Mesothelial cell of epicardium (in vitro differentiated cells): ENCODE results near the gene CACNA1C. TPM values are rescaled to one million over a fixed set of nuclear protein-coding genes. Genes with fewer than 3 reads are reported as not detected.
"Not testable (repeated sequence)": the region's sequence is repeated elsewhere in the genome, so short reads cannot be mapped to it uniquely, and the experiment has no call there.

Experiments used
- DNase-seq, 2 experiments: peaks; one replicate each; pipeline ENCODE4 v3.0.0; 2021; ENCODE audit warnings: low spot score in 2 of 2; ENCODE audit not compliant: unreplicated experiment in 2 of 2
- H3K27ac Mint-ChIP-seq: 2 replicates; pipeline ENCODE4 v1.8.0; 2021; ENCODE audit warnings: mixed read lengths
- H3K27me3 Mint-ChIP-seq: 2 replicates; pipeline ENCODE4 v1.8.0; 2021; ENCODE audit warnings: low read depth, mixed read lengths
- H3K36me3 Mint-ChIP-seq: 2 replicates; pipeline ENCODE4 v1.8.0; 2021; ENCODE audit warnings: mixed read lengths
- H3K4me1 Mint-ChIP-seq: 2 replicates; pipeline ENCODE4 v1.8.0; 2021; ENCODE audit warnings: mixed read lengths
- H3K4me3 Mint-ChIP-seq: 2 replicates; pipeline ENCODE4 v1.8.0; 2021; ENCODE audit warnings: mild to moderate bottlenecking, moderate library complexity, mixed read lengths
- H3K9me3 Mint-ChIP-seq: 2 replicates; pipeline ENCODE4 v1.8.0; 2021; ENCODE audit warnings: mixed read lengths
- CTCF ChIP-seq: fragments of 200-600 bp; sonication (generic); IDR thresholded peaks from one replicate; pipeline ENCODE4 v1.5.0; 2021; ENCODE audit warnings: antibody characterized with exemption; ENCODE audit not compliant: unreplicated experiment
- total RNA-seq: library from RNA; stranded (reverse); gene quantifications from 3 replicates; pipeline ENCODE4 v1.2.1, GENCODE V29; 2021

CACNA1C gene
- total RNA-seq, 1 donor from 2014 or later, result 33.6 TPM

- no peak for DNase-seq
- Mint-ChIP-seq H3K9me3 (no peaks in the 10 kb centered on the region), H3K4me3 (no peak overlapping the region), H3K27me3 (no peaks in the 10 kb centered on the region), H3K27ac (no peak overlapping the region), H3K4me1 (no peaks in the 10 kb centered on the region), H3K36me3 (peaks cover 6% of the 10 kb centered on the region)
- no peak for TF ChIP-seq CTCF
Measured at GRCh38 chr12:2681450-2682205, 628.8 kb downstream of the CACNA1C start.

GRCh38 chr12:2682296-2683251 lies 629.8 kb downstream of the CACNA1C start:
- DNase-seq, result peak in 1 of 2 experiments; percentile 27
- Mint-ChIP-seq H3K9me3 (no peaks in the 10 kb centered on the region), H3K27ac (no peak overlapping the region), H3K36me3 (peaks cover 6% of the 10 kb centered on the region), H3K4me3 (no peak overlapping the region), H3K27me3 (no peaks in the 10 kb centered on the region), H3K4me1 (no peaks in the 10 kb centered on the region)
- TF ChIP-seq CTCF, result no peak

GRCh38 chr12:2683283-2684025 lies 630.7 kb downstream of the CACNA1C start:
- H3K36me3 Mint-ChIP-seq, result peaks cover 6% of the 10 kb centered on the region
- no peaks in the 10 kb centered on the region for H3K9me3 Mint-ChIP-seq
- no peak overlapping the region for H3K27ac Mint-ChIP-seq
- no peaks in the 10 kb centered on the region for H3K27me3 Mint-ChIP-seq
- no peak for TF ChIP-seq CTCF
- DNase-seq, result peak in 1 of 2 experiments; percentile 25
- peaks cover 3% of the 10 kb centered on the region for H3K4me1 Mint-ChIP-seq
- H3K4me3 Mint-ChIP-seq, result no peak overlapping the region

GRCh38 chr12:2684026-2684325 lies 631.2 kb downstream of the CACNA1C start:
- not testable (repeated sequence) for H3K9me3 Mint-ChIP-seq, H3K27ac Mint-ChIP-seq, H3K4me3 Mint-ChIP-seq, H3K36me3 Mint-ChIP-seq, H3K27me3 Mint-ChIP-seq, H3K4me1 Mint-ChIP-seq
- peak in 1 of 2 experiments; percentile 5 for DNase-seq

GRCh38 chr12:2685620-2686279 lies 633.0 kb downstream of the CACNA1C start:
- DNase-seq, H3K9me3 Mint-ChIP-seq, H3K36me3 Mint-ChIP-seq, H3K27me3 Mint-ChIP-seq, H3K4me3 Mint-ChIP-seq, H3K4me1 Mint-ChIP-seq, H3K27ac Mint-ChIP-seq: not testable (repeated sequence)

GRCh38 chr12:2686280-2686646 lies 633.5 kb downstream of the CACNA1C start:
- no peak overlapping the region for H3K4me3 Mint-ChIP-seq
- H3K9me3 Mint-ChIP-seq, result no peaks in the 10 kb centered on the region
- no peak for TF ChIP-seq CTCF
- H3K36me3 Mint-ChIP-seq, result peaks cover 2% of the 10 kb centered on the region
- peaks cover 9% of the 10 kb centered on the region for H3K4me1 Mint-ChIP-seq
- no peak for DNase-seq
- no peaks in the 10 kb centered on the region for H3K27me3 Mint-ChIP-seq
- no peak overlapping the region for H3K27ac Mint-ChIP-seq
